Gastroesophageal sphincter (tissue), 3 donors: Measurements from ENCODE around the gene PXK.

Experiments
- CTCF ChIP-seq, 4 experiments: fragments of 200-600 bp in 2 of 4; fragments of 450-650 bp in 2 of 4; sonication (generic) in 1 of 4; IDR thresholded peaks; one replicate each; pipeline ENCODE4 v1.5.1; 2017 to 2019; ENCODE audit warnings: antibody characterized with exemption in 4 of 4, mild to moderate bottlenecking in 2 of 4, moderate library complexity in 2 of 4
- EP300 ChIP-seq: sonication (generic); formaldehyde crosslinking; IDR thresholded peaks from one replicate; pipeline ENCODE4 v1.6.1; 2017; ENCODE audit warnings: antibody characterized with exemption, mild to moderate bottlenecking

GRCh38 chr3:58417075-58417474, 84.4 kb downstream of the PXK start:
- no peak for TF ChIP-seq CTCF (IDR thresholded peaks at IDR 0.05)
- TF ChIP-seq EP300: no peak
